GM19043 (cell line): ENCODE data around the gene ADPRHL1.
"Not testable (repeated sequence)": the region's sequence is repeated elsewhere in the genome, so short reads cannot be mapped to it uniquely, and the experiment has no call there.

Experiments
- ATAC-seq: cut with Tn5 transposase; IDR thresholded peaks from one replicate; pipeline ENCODE4 v1.9.1; 2021; ENCODE audit warnings: low read depth; ENCODE audit not compliant: unreplicated experiment

Gene ADPRHL1

GRCh38 chr13:113483081-113483480 is 29.8 kb upstream of the ADPRHL1 start:
- ATAC-seq = no peak

- ATAC-seq = no peak
Measured at GRCh38 chr13:113479179-113479578, 25.9 kb upstream of the ADPRHL1 start.

GRCh38 chr13:113477724-113478123 is 24.4 kb upstream of the ADPRHL1 start:
- ATAC-seq = no peak

GRCh38 chr13:113476811-113477210 is 23.5 kb upstream of the ADPRHL1 start:
- no peak for ATAC-seq

- ATAC-seq = no peak
Measured at GRCh38 chr13:113475911-113476310, 22.6 kb upstream of the ADPRHL1 start.

GRCh38 chr13:113475280-113475679 is 22.0 kb upstream of the ADPRHL1 start:
- no peak for ATAC-seq

GRCh38 chr13:113474179-113474578 is 20.9 kb upstream of the ADPRHL1 start:
- no peak for ATAC-seq

- no peak for ATAC-seq
Measured at GRCh38 chr13:113472355-113473025, 19.2 kb upstream of the ADPRHL1 start.

- no peak for ATAC-seq
Measured at GRCh38 chr13:113471844-113472243, 18.6 kb upstream of the ADPRHL1 start.

- not testable (repeated sequence) for ATAC-seq
Measured at GRCh38 chr13:113470635-113471163, 17.4 kb upstream of the ADPRHL1 start.

GRCh38 chr13:113470073-113470472 is 16.8 kb upstream of the ADPRHL1 start:
- no peak for ATAC-seq

GRCh38 chr13:113469582-113469981 is 16.3 kb upstream of the ADPRHL1 start:
- ATAC-seq = no peak

- no peak for ATAC-seq
Measured at GRCh38 chr13:113468472-113469201, 15.3 kb upstream of the ADPRHL1 start.

GRCh38 chr13:113468029-113468428 is 14.7 kb upstream of the ADPRHL1 start:
- ATAC-seq = no peak

- no peak for ATAC-seq
Measured at GRCh38 chr13:113466383-113466782, 13.1 kb upstream of the ADPRHL1 start.

GRCh38 chr13:113465300-113465699 is 12.0 kb upstream of the ADPRHL1 start:
- no peak for ATAC-seq

GRCh38 chr13:113464476-113464875 is 11.2 kb upstream of the ADPRHL1 start:
- no peak for ATAC-seq

- no peak for ATAC-seq
Measured at GRCh38 chr13:113461022-113461751, 7.9 kb upstream of the ADPRHL1 start.

- no peak for ATAC-seq
Measured at GRCh38 chr13:113460599-113460998, 7.3 kb upstream of the ADPRHL1 start.

- ATAC-seq = no peak
Measured at GRCh38 chr13:113460064-113460555, 6.8 kb upstream of the ADPRHL1 start.
